H1 (cell line): Measurements from ENCODE around the gene ZNF33B. TPM values are rescaled to one million over a fixed set of nuclear protein-coding genes. Genes with fewer than 3 reads are reported as not detected.

ENCODE experiments used
- CTCF ChIA-PET: fragments of 300-600 bp; sonication (Branson Sonifier 250); formaldehyde crosslinking; loops from one replicate; lab custom pipeline; 2021; ENCODE audit not compliant: partially characterized antibody; lab: Charles Lee
- POLR2A ChIA-PET: fragments of 300-600 bp; sonication (Branson Sonifier 250); formaldehyde crosslinking; loops from one replicate; lab custom pipeline; 2021; ENCODE audit warnings: inconsistent platforms; ENCODE audit not compliant: partially characterized antibody; lab: Charles Lee
- DNase-seq, 2 experiments: peaks; one replicate each; pipeline versions ENCODE4 v3.0.0 to v3.0.0-alpha.2; 2010 to 2022; ENCODE audit warnings: low spot score in 2 of 2, low read depth in 1 of 2, mixed read lengths in 1 of 2
- FAIRE-seq: peaks from 2 replicates; lab custom pipeline; 2011; peaks lifted over from hg19 to GRCh38; lab: Jason Lieb, UNC
- H2AFZ ChIP-seq: 2 replicates; pipeline ENCODE4 v1.8.1; 2012; ENCODE audit warnings: low read length, inconsistent platforms
- H2AK5ac ChIP-seq: 2 replicates; pipeline ENCODE4 v1.6.1; 2013; ENCODE audit warnings: low read depth, low read length
- H2BK120ac ChIP-seq: replicated peaks from 2 replicates; pipeline ENCODE3; 2013; ENCODE audit warnings: low read depth, low read length, inconsistent platforms
- H2BK12ac ChIP-seq: 2 replicates; pipeline ENCODE4 v1.6.1; 2013; ENCODE audit warnings: low read depth, low read length
- H2BK15ac ChIP-seq: 2 replicates; pipeline ENCODE4 v1.6.1; 2013; ENCODE audit warnings: low read length
- H2BK20ac ChIP-seq: 2 replicates; pipeline ENCODE4 v1.6.1; 2013; ENCODE audit warnings: low read length
- H2BK5ac ChIP-seq: 2 replicates; pipeline ENCODE4 v1.6.1; 2013; ENCODE audit warnings: low read depth, low read length
- H3K14ac ChIP-seq: 2 replicates; pipeline ENCODE4 v1.6.1; 2013; ENCODE audit warnings: inconsistent platforms; ENCODE audit not compliant: insufficient read length
- H3K18ac ChIP-seq: 2 replicates; pipeline ENCODE4 v1.6.1; 2013; ENCODE audit warnings: low read length; ENCODE audit errors: extremely low read depth
- H3K23ac ChIP-seq: 2 replicates; pipeline ENCODE4 v1.6.1; 2013; ENCODE audit warnings: inconsistent platforms; ENCODE audit not compliant: insufficient read length
- H3K23me2 ChIP-seq: 2 replicates; pipeline ENCODE4 v1.6.1; 2013; ENCODE audit warnings: low read depth, low read length
- H3K27ac ChIP-seq: 2 replicates; pipeline ENCODE4 v1.6.1; 2011; ENCODE audit warnings: low read depth, low read length, inconsistent platforms
- H3K27me3 ChIP-seq, 4 experiments: replicated peaks in 1 of 4; 1 replicate in 1 of 4; 2 replicates in 3 of 4; pipeline versions ENCODE4 v1.6.1 to v1.8.1; 2011 to 2013; ENCODE audit warnings: low read length in 3 of 4, mild to moderate bottlenecking in 3 of 4, inconsistent platforms in 2 of 4, mixed read lengths in 2 of 4, moderate library complexity in 1 of 4; ENCODE audit not compliant: control insufficient read depth in 3 of 4, insufficient read depth in 3 of 4; ENCODE audit errors: extremely low read depth in 1 of 4
- H3K36me3 ChIP-seq, 4 experiments: 2 replicates each; pipeline versions ENCODE4 v1.6.1 to v1.8.1; 2011 to 2013; ENCODE audit warnings: mild to moderate bottlenecking in 4 of 4, low read length in 3 of 4, moderate library complexity in 2 of 4, control low read depth in 1 of 4, inconsistent platforms in 1 of 4; ENCODE audit not compliant: insufficient read depth in 4 of 4, control insufficient read depth in 2 of 4
- H3K4ac ChIP-seq: replicated peaks from 2 replicates; pipeline ENCODE3; 2013; ENCODE audit warnings: low read length, low read depth, mixed read lengths, inconsistent platforms; ENCODE audit not compliant: insufficient read length
- H3K4me1 ChIP-seq, 4 experiments: replicated peaks in 1 of 4; 1 replicate in 1 of 4; 2 replicates in 3 of 4; pipeline versions ENCODE4 v1.6.1 to v1.8.1; 2011 to 2013; ENCODE audit warnings: low read length in 3 of 4, inconsistent platforms in 2 of 4, mixed read lengths in 1 of 4; ENCODE audit not compliant: insufficient read depth in 4 of 4, control insufficient read depth in 3 of 4
- H3K4me2 ChIP-seq, 2 experiments: 2 replicates each; pipeline versions ENCODE4 v1.6.1 to v1.8.1; 2011 to 2013; ENCODE audit warnings: low read depth in 2 of 2, low read length in 2 of 2, control low read depth in 1 of 2, inconsistent platforms in 1 of 2, mild to moderate bottlenecking in 1 of 2; ENCODE audit not compliant: insufficient read depth in 1 of 2
- H3K4me3 ChIP-seq, 4 experiments: fragments of 200-600, 300-600 bp in 1 of 4; sonication (generic), shearing (Covaris generic), sonication (Bioruptor Twin) in 1 of 4; 2 replicates each; pipeline versions ENCODE4 v1.5.1 to v1.8.1; 2011 to 2016; ENCODE audit warnings: low read length in 4 of 4, low read depth in 3 of 4, control low read depth in 2 of 4, inconsistent platforms in 2 of 4, mild to moderate bottlenecking in 2 of 4, mixed read lengths in 1 of 4, moderate library complexity in 1 of 4; ENCODE audit not compliant: insufficient read depth in 2 of 4; ENCODE audit errors: extremely low read depth in 1 of 4
- H3K56ac ChIP-seq: replicated peaks from 2 replicates; pipeline ENCODE3; 2013; ENCODE audit warnings: low read depth, mild to moderate bottlenecking, mixed read lengths, low read length, inconsistent platforms; ENCODE audit not compliant: insufficient read length
- H3K79me1 ChIP-seq: 2 replicates; pipeline ENCODE4 v1.6.1; 2013; ENCODE audit warnings: low read depth, low read length, control low read depth
- H3K79me2 ChIP-seq, 2 experiments: 2 replicates each; pipeline versions ENCODE4 v1.6.1 to v1.8.1; 2012 to 2013; ENCODE audit warnings: low read length in 2 of 2, mild to moderate bottlenecking in 2 of 2, inconsistent platforms in 1 of 2; ENCODE audit not compliant: insufficient read depth in 2 of 2, control insufficient read depth in 1 of 2
- H3K9ac ChIP-seq, 4 experiments: replicated peaks in 1 of 4; 1 replicate in 1 of 4; 2 replicates in 3 of 4; pipeline versions ENCODE4 v1.6.1 to v1.8.1; 2011 to 2013; ENCODE audit warnings: low read depth in 3 of 4, low read length in 3 of 4, control low read depth in 2 of 4, mild to moderate bottlenecking in 2 of 4, moderate library complexity in 2 of 4, inconsistent platforms in 1 of 4; ENCODE audit errors: extremely low read depth in 1 of 4
- H3K9me3 ChIP-seq, 2 experiments: 2 replicates each; pipeline versions ENCODE4 v1.6.1 to v1.8.1; 2012 to 2013; ENCODE audit warnings: mild to moderate bottlenecking in 2 of 2, moderate library complexity in 2 of 2, control low read depth in 1 of 2, inconsistent platforms in 1 of 2, low read depth in 1 of 2, low read length in 1 of 2, mixed read lengths in 1 of 2; ENCODE audit not compliant: insufficient read depth in 2 of 2
- H4K20me1 ChIP-seq, 2 experiments: replicated peaks in 1 of 2; 2 replicates each; pipeline versions ENCODE3 to v1.8.1; 2011 to 2013; ENCODE audit warnings: inconsistent platforms in 2 of 2, low read length in 2 of 2, mild to moderate bottlenecking in 1 of 2; ENCODE audit not compliant: insufficient read depth in 2 of 2, control insufficient read depth in 1 of 2
- H4K5ac ChIP-seq: 2 replicates; pipeline ENCODE4 v1.6.1; 2013; ENCODE audit warnings: low read length, low read depth, mixed read lengths, inconsistent platforms; ENCODE audit not compliant: insufficient read length
- H4K8ac ChIP-seq: 2 replicates; pipeline ENCODE4 v1.8.0; 2013; ENCODE audit warnings: mild to moderate bottlenecking, moderate library complexity, low read length, inconsistent platforms; ENCODE audit not compliant: insufficient read depth; ENCODE audit errors: extremely low read depth
- H4K91ac ChIP-seq: replicated peaks from 2 replicates; pipeline ENCODE3; 2013; ENCODE audit warnings: low read length, mixed read lengths, inconsistent platforms; ENCODE audit not compliant: insufficient read length
- BRCA1 ChIP-seq: IDR thresholded peaks from 2 replicates; pipeline ENCODE4 v1.6.1; 2012; ENCODE audit warnings: low read depth, low read length, improper control_type of control experiment
- CREB1 ChIP-seq: IDR thresholded peaks from 2 replicates; pipeline ENCODE4 v1.6.1; 2012; ENCODE audit warnings: inconsistent platforms
- GABPA ChIP-seq: IDR thresholded peaks from 2 replicates; pipeline ENCODE4 v1.6.1; 2011; ENCODE audit warnings: mild to moderate bottlenecking, low read length, moderate library complexity, borderline replicate concordance; ENCODE audit not compliant: insufficient read depth
- SP4 ChIP-seq: IDR thresholded peaks from 2 replicates; pipeline ENCODE4 v1.6.1; 2012; ENCODE audit warnings: low read length, inconsistent platforms
- YY1 ChIP-seq: IDR thresholded peaks from 2 replicates; pipeline ENCODE4 v1.6.1; 2011; ENCODE audit warnings: low read depth, mild to moderate bottlenecking, low read length
- WGBS, 2 experiments: shearing (Covaris generic) in 1 of 2; methylation state at CpG; one replicate each; pipeline versions ENCODE4 v1.1.6 to v1.1.7; 2013 to 2015; ENCODE audit warnings: low lambda C conversion rate in 2 of 2, mixed read lengths in 2 of 2, inconsistent platforms in 1 of 2, low coverage in 1 of 2, missing lambda C conversion rate in 1 of 2; ENCODE audit not compliant: insufficient replicate concordance in 2 of 2, insufficient coverage in 1 of 2, insufficient read length in 1 of 2; ENCODE audit errors: extremely low coverage in 1 of 2, missing lambda C conversion rate in 1 of 2; 5-methylcytosine and 5-hydroxymethylcytosine counted together
- polyA plus RNA-seq, 7 experiments: library from polyadenylated mRNA; depleted of rRNA in 3 of 7; stranded (reverse) in 5 of 7; unstranded in 2 of 7; fragments of >200 nt in 5 of 7; fragments of 200-250 nt in 2 of 7; gene quantifications; 1 replicate in 5 of 7; 2 replicates in 1 of 7; 4 replicates in 1 of 7; pipeline versions ENCODE4 v1.2.1 to v1.2.3, GENCODE V29; 2011 to 2013; ENCODE audit warnings: missing spikeins in 2 of 7, mixed read lengths in 2 of 7
- total RNA-seq: library from RNA; stranded (reverse); fragmentation: NEBNext Ultra II Directional; extraction: Animal tissue kit (Norgen Biotek cat#: 25700); gene quantifications from 2 replicates; pipeline ENCODE4 v1.2.1, GENCODE V29; 2021

The ZNF33B gene
- total and polyA plus RNA-seq, 2 of the 8 experiments (the other 6 are each of a cell fraction or from before 2014, with no cell fraction given): 10.7 to 33.4 TPM

GRCh38 chr10:42648512-42648911 lies 10.1 kb upstream of the ZNF33B start:
- Histone ChIP-seq H2AFZ (no peak overlapping the region), H4K5ac (no peak overlapping the region), H2BK15ac (no peak overlapping the region), H2BK120ac (no peak overlapping the region), H3K4me2 (no peak overlapping the region), H3K79me2 (no peaks in the 10 kb centered on the region; a peak in 1 of 4 replicates), H3K4me1 (no peaks in the 10 kb centered on the region), H3K79me1 (no peaks in the 10 kb centered on the region), H3K23me2 (no peaks in the 10 kb centered on the region), H2BK20ac (no peak overlapping the region), H3K14ac (no peak overlapping the region), H3K4me3 (no peak overlapping the region), H3K18ac (no peak overlapping the region), H4K20me1 (no peaks in the 10 kb centered on the region), H2BK5ac (no peak overlapping the region), H3K27me3 (no peaks in the 10 kb centered on the region), H3K9me3 (peaks cover 33 to 62% of the 10 kb centered on the region in 2 experiments; a peak in 3 of 4 replicates), H3K36me3 (no peaks in the 10 kb centered on the region), H4K91ac (no peak overlapping the region), H3K4ac (no peak overlapping the region), H3K56ac (no peak overlapping the region), H2AK5ac (no peak overlapping the region), H3K23ac (no peak overlapping the region), H3K27ac (no peak overlapping the region)
- FAIRE-seq (no peak), DNase-seq (no peak)
- 53% methylated on average over 2 of the region's 2 CpGs; no CpG with 5 or more reads in 1 of the 2 experiments for WGBS, 2 experiments
- POLR2A ChIA-PET: no interaction called here
- CTCF ChIA-PET: no interaction called here
- TF ChIP-seq YY1 (no peak), CREB1 (no peak), SP4 (no peak), BRCA1 (no peak), GABPA (no peak)
- TF ChIP-seq, all 59 proteins: peak for 0
- H2BK12ac ChIP-seq: no peak overlapping the region
- no peak overlapping the region for H3K9ac ChIP-seq
- H4K8ac ChIP-seq: no peak overlapping the region
